Activated CD8-positive, alpha-beta T cell treated with anti-CD3 and anti-CD28 coated beads, Interleukin-2, amount 10 ng/mL, durations not matched to agents 7 days and 5 days (primary cell): ENCODE data around the gene GNLY. TPM values are rescaled to one million over a fixed set of nuclear protein-coding genes. Genes with fewer than 3 reads are reported as not detected.
A peak's percentile ranks its signal among the peaks of the same experiment; 100 is the strongest.

Experiments
- ATAC-seq: fragments of 150-1000 bp; cut with Tn5 transposase; one replicate; pipeline ENCODE4 v1.10.0; 2021; ENCODE audit warnings: moderate library complexity
- CTCF ChIA-PET: fragments of 350-600 bp; sonication (Branson Sonifier 250); formaldehyde crosslinking; loops from one replicate; lab custom pipeline; 2021; ENCODE audit warnings: antibody characterized with exemption; lab: Charles Lee
- POLR2A ChIA-PET: fragments of 350-600 bp; sonication (Branson Sonifier 250); formaldehyde crosslinking; loops from one replicate; lab custom pipeline; 2021; ENCODE audit warnings: antibody characterized with exemption; lab: Charles Lee
- DNase-seq: peaks from one replicate; pipeline ENCODE4 v3.0.0-alpha.2; 2020
- H3K27ac Mint-ChIP-seq: one replicate; pipeline ENCODE4 v1.8.0; 2021; ENCODE audit warnings: mild to moderate bottlenecking, mixed read lengths
- H3K27me3 Mint-ChIP-seq: one replicate; pipeline ENCODE4 v1.8.0; 2021; ENCODE audit warnings: low read depth, mixed read lengths
- H3K36me3 Mint-ChIP-seq: one replicate; pipeline ENCODE4 v1.8.0; 2021; ENCODE audit warnings: low read depth, mixed read lengths
- H3K4me1 Mint-ChIP-seq: one replicate; pipeline ENCODE4 v1.8.0; 2021; ENCODE audit warnings: low read depth, mixed read lengths
- H3K4me3 Mint-ChIP-seq: one replicate; pipeline ENCODE4 v1.8.0; 2021; ENCODE audit warnings: mild to moderate bottlenecking, mixed read lengths
- H3K9me3 Mint-ChIP-seq: one replicate; pipeline ENCODE4 v1.8.0; 2022; ENCODE audit warnings: mixed read lengths; ENCODE audit not compliant: insufficient read depth
- total RNA-seq, 2 experiments: library from RNA; stranded (reverse); gene quantifications; one replicate each; pipeline ENCODE4 v1.2.3, GENCODE V29; 2021

The GNLY gene
- total RNA-seq, 2 experiments from 2014 or later: 136 to 143 TPM

DNA sequence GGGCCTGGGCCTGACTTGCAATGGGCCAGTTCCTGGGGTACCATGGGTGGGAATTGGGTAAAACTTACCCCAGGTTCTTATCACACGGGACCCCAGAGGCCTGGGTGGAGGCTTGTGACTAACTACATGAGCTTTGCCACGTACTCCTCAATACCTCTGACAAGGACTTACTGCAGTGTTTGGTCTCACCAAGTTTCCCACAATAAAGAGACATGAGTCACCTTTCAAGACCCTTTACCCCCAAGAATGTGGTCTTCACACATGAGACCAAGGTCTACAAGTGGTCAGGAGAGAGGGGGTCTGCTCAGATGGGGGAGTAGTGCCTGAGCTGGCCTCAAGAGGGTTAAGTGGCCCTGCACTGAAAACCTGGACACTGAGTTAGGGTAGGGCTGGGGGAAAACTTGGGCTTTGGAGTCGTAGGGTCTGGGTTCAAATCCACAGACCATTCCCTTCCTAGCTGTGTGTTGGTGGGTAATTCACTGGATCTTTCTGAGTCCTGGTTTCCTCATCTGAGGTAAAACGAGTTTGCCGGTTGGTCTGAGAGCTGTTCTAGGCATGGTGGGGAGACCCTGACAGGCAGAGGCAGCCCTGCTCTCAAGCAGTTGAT, 2.0 kb upstream of the GNLY start:
- Mint-ChIP-seq H3K27me3 (peaks cover 3% of the 10 kb centered on the region), H3K4me1 (peaks cover 27% of the 10 kb centered on the region), H3K27ac (no peak overlapping the region), H3K36me3 (no peaks in the 10 kb centered on the region), H3K9me3 (no peaks in the 10 kb centered on the region), H3K4me3 (no peak overlapping the region)
- DNase-seq (no peak), ATAC-seq (no peak)
- CTCF ChIA-PET: interaction anchor here (0.9 to 9.8 kb wide), 4 partner anchors 12 to 55 kb away, joined by 4 to 102 read pairs (median 4); no protein-coding TSS in a partner anchor
- POLR2A ChIA-PET: interaction anchor here (1.0 kb wide), 1 partner anchor 10 kb away, joined by 4 read pairs; no protein-coding TSS in a partner anchor

DNA sequence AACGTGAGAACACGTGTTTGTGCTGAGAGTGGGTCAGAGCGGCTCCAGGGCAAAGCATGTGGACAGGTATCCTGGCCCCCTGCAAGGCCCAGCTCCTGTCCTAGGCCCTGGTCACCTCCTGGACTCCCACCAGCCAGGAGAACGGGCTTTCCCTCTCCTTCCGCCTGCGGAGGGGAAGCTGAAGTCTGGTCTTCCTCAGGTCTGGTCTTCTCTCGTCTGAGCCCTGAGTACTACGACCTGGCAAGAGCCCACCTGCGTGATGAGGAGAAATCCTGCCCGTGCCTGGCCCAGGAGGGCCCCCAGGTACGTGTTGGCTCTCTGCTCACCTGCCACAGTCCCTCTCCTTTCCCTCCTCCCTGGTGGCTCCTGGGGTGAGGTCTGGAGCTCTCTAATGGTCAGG, 963 bp downstream of the GNLY start:
- DNase-seq (no peak), ATAC-seq (no peak)
- ChIA-PET CTCF (interaction anchor here (9.8 kb wide), 1 partner anchor 11 kb away, joined by 102 read pairs; no protein-coding TSS in a partner anchor), POLR2A (no interaction called here)
- peak overlapping the region; percentile 44 for H3K4me3 Mint-ChIP-seq
- no peaks in the 10 kb centered on the region for H3K9me3 Mint-ChIP-seq
- H3K27me3 Mint-ChIP-seq: no peaks in the 10 kb centered on the region
- peak overlapping the region; percentile 25 for H3K27ac Mint-ChIP-seq
- peaks cover 51% of the 10 kb centered on the region for H3K4me1 Mint-ChIP-seq
- peaks cover 4% of the 10 kb centered on the region for H3K36me3 Mint-ChIP-seq

- H3K4me1 Mint-ChIP-seq: peaks cover 51% of the 10 kb centered on the region
- H3K4me3 Mint-ChIP-seq: peak overlapping the region; percentile 44
- ChIA-PET POLR2A (no interaction called here), CTCF (interaction anchor here (1.9 to 9.8 kb wide), 3 partner anchors 10 to 59 kb away, joined by 8 to 102 read pairs (median 12); no protein-coding TSS in a partner anchor)
- H3K27me3 Mint-ChIP-seq: no peaks in the 10 kb centered on the region
- H3K27ac Mint-ChIP-seq: peak overlapping the region; percentile 43
- H3K36me3 Mint-ChIP-seq: peaks cover 4% of the 10 kb centered on the region
- no peaks in the 10 kb centered on the region for H3K9me3 Mint-ChIP-seq
- no peak for ATAC-seq
- no peak for DNase-seq
Observed at GRCh38 chr2:85695691-85696668, 1.8 kb downstream of the GNLY start.

DNA sequence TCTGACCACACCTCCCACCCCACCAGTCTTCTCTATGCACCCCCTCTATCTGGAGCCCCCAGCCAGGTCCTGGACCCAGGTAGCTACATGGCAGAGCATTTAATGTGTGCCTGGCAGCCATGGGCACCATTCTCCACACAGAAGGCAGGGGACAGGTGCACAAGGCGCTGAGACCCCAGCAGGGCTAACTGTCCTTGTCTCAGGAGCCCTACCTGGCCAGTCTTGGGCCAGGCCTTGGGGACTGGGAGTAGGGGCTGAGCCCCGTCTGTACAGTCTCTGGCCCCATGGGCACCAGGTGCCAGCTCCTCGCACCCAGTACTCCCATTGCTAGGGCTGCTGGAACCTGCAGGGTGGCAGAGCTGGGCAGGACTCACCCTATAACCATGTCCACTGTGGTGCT, 2.9 kb downstream of the GNLY start:
- Mint-ChIP-seq H3K9me3 (no peaks in the 10 kb centered on the region), H3K4me1 (peaks cover 50% of the 10 kb centered on the region), H3K4me3 (peak overlapping the region; percentile 29), H3K27me3 (peaks cover under 1% of the 10 kb centered on the region), H3K27ac (peak overlapping the region; percentile 2), H3K36me3 (peaks cover 4% of the 10 kb centered on the region)
- DNase-seq: no peak
- CTCF ChIA-PET: interaction anchor here (0.9 to 9.8 kb wide), 5 partner anchors 9 to 60 kb away, joined by 3 to 102 read pairs (median 8); no protein-coding TSS in a partner anchor
- POLR2A ChIA-PET: interaction anchor here (0.7 kb wide), 1 partner anchor 1096 kb away, joined by 3 read pairs; no protein-coding TSS in a partner anchor
- ATAC-seq: no peak

- H3K36me3 Mint-ChIP-seq: peaks cover 4% of the 10 kb centered on the region
- peak overlapping the region; percentile 29 for H3K4me3 Mint-ChIP-seq
- peak overlapping the region; percentile 76 for H3K27ac Mint-ChIP-seq
- H3K4me1 Mint-ChIP-seq: peaks cover 51% of the 10 kb centered on the region
- H3K27me3 Mint-ChIP-seq: peaks cover 3% of the 10 kb centered on the region
- H3K9me3 Mint-ChIP-seq: no peaks in the 10 kb centered on the region
- DNase-seq (no peak), ATAC-seq (no peak)
- POLR2A ChIA-PET: interaction anchor here (1.4 kb wide), 1 partner anchor 13 kb away, joined by 4 read pairs; no protein-coding TSS in a partner anchor
- CTCF ChIA-PET: interaction anchor here (0.8 to 9.8 kb wide), 8 partner anchors 9 to 60 kb away, joined by 3 to 102 read pairs (median 4); no protein-coding TSS in a partner anchor
Observed at GRCh38 chr2:85697716-85698115, 3.6 kb downstream of the GNLY start.

DNA sequence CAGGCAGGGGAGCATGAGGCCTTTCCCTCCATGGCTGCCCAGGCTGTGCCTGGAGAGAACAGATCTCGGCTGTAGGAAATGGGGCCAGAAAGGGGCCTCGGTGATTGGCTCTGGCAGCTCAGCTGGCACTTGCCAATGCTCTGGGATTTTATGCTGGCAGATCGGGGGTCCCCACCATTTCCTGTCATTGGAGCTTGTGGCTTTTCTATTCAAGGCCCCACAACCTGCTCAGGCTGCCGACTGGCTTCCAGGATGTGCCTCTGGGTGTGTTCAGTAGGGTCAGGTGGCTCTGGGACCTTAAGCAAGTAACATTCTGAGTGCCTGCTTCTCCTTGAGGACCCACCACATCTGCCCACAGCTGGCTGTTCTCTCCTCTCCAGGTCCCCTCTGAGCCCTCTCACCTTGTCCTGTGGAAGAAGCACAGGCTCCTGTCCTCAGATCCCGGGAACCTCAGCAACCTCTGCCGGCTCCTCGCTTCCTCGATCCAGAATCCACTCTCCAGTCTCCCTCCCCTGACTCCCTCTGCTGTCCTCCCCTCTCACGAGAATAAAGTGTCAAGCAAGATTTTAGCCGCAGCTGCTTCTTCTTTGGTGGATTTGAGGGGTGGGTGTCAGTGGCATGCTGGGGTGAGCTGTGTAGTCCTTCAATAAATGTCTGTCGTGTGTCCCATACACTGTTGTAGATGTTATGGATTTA, 4.2 kb downstream of the GNLY start:
- Mint-ChIP-seq H3K4me1 (peaks cover 53% of the 10 kb centered on the region), H3K4me3 (peak overlapping the region; percentile 39), H3K27me3 (peaks cover 3% of the 10 kb centered on the region), H3K36me3 (peaks cover 4% of the 10 kb centered on the region), H3K9me3 (no peaks in the 10 kb centered on the region), H3K27ac (peak overlapping the region; percentile 76)
- ChIA-PET CTCF (interaction anchor here (0.8 to 9.8 kb wide), 8 partner anchors 8 to 61 kb away, joined by 3 to 102 read pairs (median 4); no protein-coding TSS in a partner anchor), POLR2A (interaction anchor here (1.4 kb wide), 1 partner anchor 13 kb away, joined by 4 read pairs; no protein-coding TSS in a partner anchor)
- peak; percentile 51 for DNase-seq
- ATAC-seq: peak; percentile 61

DNA sequence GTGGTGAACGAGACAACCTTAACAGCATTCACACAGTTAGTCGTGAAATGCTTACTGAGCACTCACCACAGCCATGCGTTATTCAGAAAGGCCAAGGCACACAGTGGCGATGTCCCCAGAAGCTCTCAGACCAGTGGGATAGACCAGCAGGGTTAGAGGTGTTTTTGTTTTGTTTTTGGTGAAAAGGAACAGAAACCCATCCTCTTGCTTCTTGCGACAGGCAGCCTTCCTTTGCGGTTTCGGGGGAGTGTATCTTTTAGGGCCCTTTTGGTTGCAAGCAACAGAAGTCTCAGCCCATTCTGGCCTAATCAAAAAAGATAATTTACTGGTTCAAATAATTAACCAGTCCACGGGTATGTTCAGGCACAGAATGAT, 4.7 kb downstream of the GNLY start:
- no peak for ATAC-seq
- peaks cover 4% of the 10 kb centered on the region for H3K36me3 Mint-ChIP-seq
- peaks cover 53% of the 10 kb centered on the region for H3K4me1 Mint-ChIP-seq

GRCh38 chr2:85699325-85699724, 5.2 kb downstream of the GNLY start:
- no peak overlapping the region for H3K4me3 Mint-ChIP-seq
- H3K27ac Mint-ChIP-seq: no peak overlapping the region
- DNase-seq (no peak), ATAC-seq (no peak)
- H3K9me3 Mint-ChIP-seq: no peaks in the 10 kb centered on the region
- H3K4me1 Mint-ChIP-seq: peaks cover 53% of the 10 kb centered on the region
- H3K36me3 Mint-ChIP-seq: peaks cover 4% of the 10 kb centered on the region
- H3K27me3 Mint-ChIP-seq: peaks cover 3% of the 10 kb centered on the region
- ChIA-PET CTCF (interaction anchor here (0.6 to 9.8 kb wide), 4 partner anchors 7 to 62 kb away, joined by 3 to 102 read pairs (median 4); no protein-coding TSS in a partner anchor), POLR2A (no interaction called here)

More for the DNA sequence above, 4.7 kb downstream of the GNLY start:
- Mint-ChIP-seq H3K27ac (peak overlapping the region; percentile 76), H3K4me3 (no peak overlapping the region), H3K27me3 (peaks cover 3% of the 10 kb centered on the region), H3K9me3 (no peaks in the 10 kb centered on the region)
- no peak for DNase-seq
- CTCF ChIA-PET: interaction anchor here (1.1 to 9.8 kb wide), 4 partner anchors 8 to 61 kb away, joined by 3 to 102 read pairs (median 4); no protein-coding TSS in a partner anchor
- POLR2A ChIA-PET: interaction anchor here (1.4 kb wide), 1 partner anchor 14 kb away, joined by 4 read pairs; no protein-coding TSS in a partner anchor

DNA sequence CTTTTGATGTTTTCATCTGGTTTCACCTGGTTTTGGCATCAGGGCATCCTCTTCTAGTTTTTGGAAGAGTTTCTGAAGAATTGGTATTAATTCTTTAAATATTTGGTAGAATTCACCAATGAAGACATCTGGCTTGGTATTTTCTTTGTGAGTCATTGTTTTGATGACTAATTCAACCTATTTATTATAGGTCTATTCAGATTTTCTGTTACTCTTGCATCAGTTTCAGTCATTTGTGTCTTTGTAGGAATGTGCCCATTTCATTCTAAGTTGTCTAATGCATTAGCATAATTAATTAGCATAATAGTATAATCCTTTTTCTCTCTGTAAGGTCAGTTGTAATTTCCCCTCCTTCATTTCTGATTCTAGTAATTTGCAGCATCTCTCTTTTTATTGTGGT, 8.0 kb downstream of the GNLY start:
- Mint-ChIP-seq H3K27ac (no peak overlapping the region), H3K4me1 (peaks cover 77% of the 10 kb centered on the region), H3K27me3 (peaks cover 3% of the 10 kb centered on the region), H3K36me3 (peaks cover 4% of the 10 kb centered on the region), H3K4me3 (no peak overlapping the region), H3K9me3 (no peaks in the 10 kb centered on the region)
- ATAC-seq (no peak), DNase-seq (no peak)
- ChIA-PET CTCF (interaction anchor here (0.9 to 8.1 kb wide), 2 partner anchors 10 to 19 kb away, joined by 3 to 161 read pairs; no protein-coding TSS in a partner anchor), POLR2A (no interaction called here)

DNA sequence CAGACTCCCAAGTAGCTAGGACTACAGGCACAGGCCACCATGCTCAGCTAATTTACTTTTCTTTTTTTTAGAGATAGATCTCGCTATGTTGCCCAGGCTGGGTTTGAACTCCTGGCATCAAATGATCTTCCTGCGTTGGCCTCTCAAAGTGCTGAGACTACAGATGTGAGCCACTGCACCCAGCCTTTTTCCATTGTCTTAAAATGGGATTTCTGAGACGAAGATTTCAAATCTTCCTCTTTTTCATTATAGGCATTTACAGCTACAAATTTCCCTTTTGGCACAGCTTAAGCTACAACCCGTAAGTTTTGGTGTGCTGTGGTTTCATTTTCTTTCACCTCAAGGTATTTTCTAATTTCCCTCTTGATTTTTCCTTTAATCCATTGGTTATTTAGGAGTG, 8.6 kb downstream of the GNLY start:
- peaks cover 2% of the 10 kb centered on the region for H3K36me3 Mint-ChIP-seq
- DNase-seq: no peak
- H3K4me1 Mint-ChIP-seq: peaks cover 76% of the 10 kb centered on the region
- POLR2A ChIA-PET: interaction anchor here (0.7 kb wide), 1 partner anchor 21 kb away, joined by 5 read pairs; no protein-coding TSS in a partner anchor
- CTCF ChIA-PET: interaction anchor here (0.8 to 8.1 kb wide), 5 partner anchors 8 to 65 kb away, joined by 3 to 161 read pairs (median 39); partner anchors contain the start of gene GNLY
- H3K27ac Mint-ChIP-seq: no peak overlapping the region
- H3K4me3 Mint-ChIP-seq: no peak overlapping the region
- no peaks in the 10 kb centered on the region for H3K9me3 Mint-ChIP-seq
- H3K27me3 Mint-ChIP-seq: peaks cover 3% of the 10 kb centered on the region
- ATAC-seq: no peak
